AG09309 (cell line): Measurements from ENCODE around the gene GAD2.
A peak's percentile ranks its signal among the peaks of the same experiment; 100 is the strongest.

ENCODE experiments used
- DNase-seq: peaks from one replicate; pipeline ENCODE4 v3.0.0-alpha.2; 2010; ENCODE audit warnings: low read depth
- H3K4me3 ChIP-seq: 2 replicates; pipeline ENCODE4 v1.5.1; 2011; ENCODE audit warnings: mild to moderate bottlenecking, low read depth, low read length, moderate library complexity; ENCODE audit not compliant: control insufficient read depth
- CTCF ChIP-seq: IDR thresholded peaks from 2 replicates; pipeline ENCODE4 v1.5.1; 2011; ENCODE audit warnings: mild to moderate bottlenecking, low read depth, low read length, inconsistent platforms; ENCODE audit not compliant: insufficient read depth, control insufficient read depth; ENCODE audit errors: missing control alignments

Gene GAD2

GRCh38 chr10:26259341-26259740, 42.8 kb downstream of the GAD2 start:
- DNase-seq: no peak
- no peak for TF ChIP-seq CTCF
- H3K4me3 ChIP-seq: no peak overlapping the region

- peak; percentile 47 for TF ChIP-seq CTCF
- no peak overlapping the region for H3K4me3 ChIP-seq
- DNase-seq: peak; percentile 14
Measured at GRCh38 chr10:26269754-26270153, 53.2 kb downstream of the GAD2 start.

- no peak for TF ChIP-seq CTCF
- H3K4me3 ChIP-seq: no peak overlapping the region
- no peak for DNase-seq
Measured at GRCh38 chr10:26274391-26274790, 57.8 kb downstream of the GAD2 start.

- no peak for DNase-seq
- H3K4me3 ChIP-seq: no peak overlapping the region
- no peak for TF ChIP-seq CTCF
Measured at GRCh38 chr10:26278295-26278694, 61.7 kb downstream of the GAD2 start.

GRCh38 chr10:26290236-26290635, 73.7 kb downstream of the GAD2 start:
- no peak overlapping the region for H3K4me3 ChIP-seq
- TF ChIP-seq CTCF: no peak
- DNase-seq: no peak

GRCh38 chr10:26291721-26292480, 75.3 kb downstream of the GAD2 start:
- no peak for DNase-seq
- no peak overlapping the region for H3K4me3 ChIP-seq

More at GRCh38 chr10:26291721-26292480, 75.3 kb downstream of the GAD2 start:
- TF ChIP-seq CTCF: no peak
